Measurements from ENCODE around the gene BSG. TPM values are rescaled to one million over a fixed set of nuclear protein-coding genes. Genes with fewer than 3 reads are reported as not detected.
A peak's percentile ranks its signal among the peaks of the same experiment; 100 is the strongest.

BSG gene
- total RNA-seq, 1 experiment from 2014 or later: 653 TPM

- ATAC-seq (no peak), DNase-seq (ENCODE audit: low read depth, low spot score) (no peak)
- BruUV-seq (replicated peaks): no TSS peak
- CTCF ChIA-PET: no interaction called here
- Histone ChIP-seq H3K27me3 (ENCODE audit: control insufficient read depth, insufficient read depth, low read length) (no peaks in the 10 kb centered on the region), H3K36me3 (ENCODE audit: control insufficient read depth, insufficient read depth, low read length) (peaks cover 3% of the 10 kb centered on the region; the same call in 1 of the 2 replicates), H3K27ac (ENCODE audit: low read length) (no peak overlapping the region), H3K9me3 (ENCODE audit: control insufficient read depth, insufficient read depth, low read depth, low read length) (no peaks in the 10 kb centered on the region), H3K4me1 (ENCODE audit: control insufficient read depth, insufficient read depth, low read length) (peaks cover 13% of the 10 kb centered on the region), H3K4me3 (ENCODE audit: low read depth in 2 of 2, low read length in 2 of 2) (no peak overlapping the region)
- intact Hi-C loops (cut with micrococcal nuclease; ENCODE audit: unreplicated experiment): no loop called here
- POLR2A ChIA-PET: no interaction called here
- in situ Hi-C loops (cut with HindIII; ENCODE audit: low pct_unique_long_range_greater_than_20kb, low sequenced_read_pairs): no loop called here
- TF ChIP-seq TCF7L2 (IDR thresholded peaks at IDR 0.05; ENCODE audit: low read depth, low read length) (no peak), SIN3A (IDR thresholded peaks at IDR 0.05; ENCODE audit: borderline replicate concordance, insufficient read depth, low read depth, low read length) (no peak), POLR2AphosphoS5 (IDR thresholded peaks at IDR 0.05; ENCODE audit: low read depth, low read length) (no peak)
- TF ChIP-seq, protein P1, sequence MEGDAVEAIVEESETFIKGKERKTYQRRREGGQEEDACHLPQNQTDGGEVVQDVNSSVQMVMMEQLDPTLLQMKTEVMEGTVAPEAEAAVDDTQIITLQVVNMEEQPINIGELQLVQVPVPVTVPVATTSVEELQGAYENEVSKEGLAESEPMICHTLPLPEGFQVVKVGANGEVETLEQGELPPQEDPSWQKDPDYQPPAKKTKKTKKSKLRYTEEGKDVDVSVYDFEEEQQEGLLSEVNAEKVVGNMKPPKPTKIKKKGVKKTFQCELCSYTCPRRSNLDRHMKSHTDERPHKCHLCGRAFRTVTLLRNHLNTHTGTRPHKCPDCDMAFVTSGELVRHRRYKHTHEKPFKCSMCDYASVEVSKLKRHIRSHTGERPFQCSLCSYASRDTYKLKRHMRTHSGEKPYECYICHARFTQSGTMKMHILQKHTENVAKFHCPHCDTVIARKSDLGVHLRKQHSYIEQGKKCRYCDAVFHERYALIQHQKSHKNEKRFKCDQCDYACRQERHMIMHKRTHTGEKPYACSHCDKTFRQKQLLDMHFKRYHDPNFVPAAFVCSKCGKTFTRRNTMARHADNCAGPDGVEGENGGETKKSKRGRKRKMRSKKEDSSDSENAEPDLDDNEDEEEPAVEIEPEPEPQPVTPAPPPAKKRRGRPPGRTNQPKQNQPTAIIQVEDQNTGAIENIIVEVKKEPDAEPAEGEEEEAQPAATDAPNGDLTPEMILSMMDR (IDR thresholded peaks at IDR 0.05): no peak
- TF ChIP-seq, protein P2, sequence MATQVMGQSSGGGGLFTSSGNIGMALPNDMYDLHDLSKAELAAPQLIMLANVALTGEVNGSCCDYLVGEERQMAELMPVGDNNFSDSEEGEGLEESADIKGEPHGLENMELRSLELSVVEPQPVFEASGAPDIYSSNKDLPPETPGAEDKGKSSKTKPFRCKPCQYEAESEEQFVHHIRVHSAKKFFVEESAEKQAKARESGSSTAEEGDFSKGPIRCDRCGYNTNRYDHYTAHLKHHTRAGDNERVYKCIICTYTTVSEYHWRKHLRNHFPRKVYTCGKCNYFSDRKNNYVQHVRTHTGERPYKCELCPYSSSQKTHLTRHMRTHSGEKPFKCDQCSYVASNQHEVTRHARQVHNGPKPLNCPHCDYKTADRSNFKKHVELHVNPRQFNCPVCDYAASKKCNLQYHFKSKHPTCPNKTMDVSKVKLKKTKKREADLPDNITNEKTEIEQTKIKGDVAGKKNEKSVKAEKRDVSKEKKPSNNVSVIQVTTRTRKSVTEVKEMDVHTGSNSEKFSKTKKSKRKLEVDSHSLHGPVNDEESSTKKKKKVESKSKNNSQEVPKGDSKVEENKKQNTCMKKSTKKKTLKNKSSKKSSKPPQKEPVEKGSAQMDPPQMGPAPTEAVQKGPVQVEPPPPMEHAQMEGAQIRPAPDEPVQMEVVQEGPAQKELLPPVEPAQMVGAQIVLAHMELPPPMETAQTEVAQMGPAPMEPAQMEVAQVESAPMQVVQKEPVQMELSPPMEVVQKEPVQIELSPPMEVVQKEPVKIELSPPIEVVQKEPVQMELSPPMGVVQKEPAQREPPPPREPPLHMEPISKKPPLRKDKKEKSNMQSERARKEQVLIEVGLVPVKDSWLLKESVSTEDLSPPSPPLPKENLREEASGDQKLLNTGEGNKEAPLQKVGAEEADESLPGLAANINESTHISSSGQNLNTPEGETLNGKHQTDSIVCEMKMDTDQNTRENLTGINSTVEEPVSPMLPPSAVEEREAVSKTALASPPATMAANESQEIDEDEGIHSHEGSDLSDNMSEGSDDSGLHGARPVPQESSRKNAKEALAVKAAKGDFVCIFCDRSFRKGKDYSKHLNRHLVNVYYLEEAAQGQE (IDR thresholded peaks at IDR 0.05; ENCODE audit: insufficient read depth in 1 of 2, low read depth in 2 of 2, low read length in 1 of 2): no peak
Measured at GRCh38 chr19:536881-537404, 35.5 kb upstream of the BSG start.

DNA sequence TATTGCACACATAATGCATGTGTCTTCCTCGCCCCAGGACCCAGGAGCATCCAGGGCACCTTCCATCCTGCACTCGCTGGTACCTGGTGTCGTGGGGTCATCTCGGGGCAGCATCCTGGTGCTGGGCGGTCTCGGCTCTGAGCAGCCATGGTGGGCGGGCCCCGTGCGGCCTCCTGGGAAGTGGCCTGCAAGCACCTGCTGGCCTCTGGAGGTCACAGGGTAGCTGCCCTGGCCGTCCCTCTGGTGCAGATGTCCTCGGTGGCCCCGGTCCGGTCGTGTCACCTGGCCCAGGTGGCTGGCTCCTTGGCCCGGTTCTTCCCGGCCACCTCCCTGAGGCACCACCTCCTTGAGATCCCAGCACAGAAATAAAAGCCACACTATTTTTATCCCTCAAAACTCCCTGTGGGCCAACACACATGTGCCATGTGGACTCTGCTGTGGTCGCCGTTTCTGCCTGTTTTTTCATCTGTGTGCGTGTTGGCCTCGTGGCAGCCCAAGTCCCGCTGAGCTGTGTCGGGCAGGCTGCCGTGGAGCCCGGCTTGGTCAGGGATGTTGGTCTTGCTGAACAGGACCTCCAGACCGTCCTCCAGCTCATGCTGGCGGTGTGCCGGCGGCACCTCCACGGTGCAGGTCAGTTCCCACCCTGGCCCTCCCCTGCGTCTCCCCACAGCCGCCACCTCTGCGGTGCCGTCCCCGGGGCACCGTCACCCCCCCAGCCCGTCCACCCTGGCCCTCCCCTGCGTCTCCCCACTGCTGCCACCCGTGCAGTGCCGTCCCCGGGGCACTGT is 33.6 kb upstream of the BSG start:
- CTCF ChIA-PET: no interaction called here
- H3K27me3 ChIP-seq (ENCODE audit: control insufficient read depth, insufficient read depth, low read length): no peaks in the 10 kb centered on the region
- H3K4me1 ChIP-seq (ENCODE audit: control insufficient read depth, insufficient read depth, low read length): peaks cover 8% of the 10 kb centered on the region
- TSS peak; percentile 65 for BruUV-seq (replicated peaks)
- no peak overlapping the region for H3K27ac ChIP-seq (ENCODE audit: low read length)
- DNase-seq (ENCODE audit: low read depth, low spot score): no peak
- no peaks in the 10 kb centered on the region for H3K36me3 ChIP-seq (ENCODE audit: control insufficient read depth, insufficient read depth, low read length)
- no peak for TF ChIP-seq SIN3A (IDR thresholded peaks at IDR 0.05; ENCODE audit: borderline replicate concordance, insufficient read depth, low read depth, low read length)
- TF ChIP-seq, protein P1 (IDR thresholded peaks at IDR 0.05): no peak
- TF ChIP-seq TCF7L2 (IDR thresholded peaks at IDR 0.05; ENCODE audit: low read depth, low read length): no peak
- TF ChIP-seq, protein P2 (IDR thresholded peaks at IDR 0.05; ENCODE audit: insufficient read depth in 1 of 2, low read depth in 2 of 2, low read length in 1 of 2): no peak
- no peak for TF ChIP-seq POLR2AphosphoS5 (IDR thresholded peaks at IDR 0.05; ENCODE audit: low read depth, low read length)
- in situ Hi-C loops (cut with HindIII; ENCODE audit: low pct_unique_long_range_greater_than_20kb, low sequenced_read_pairs): no loop called here
- no peak overlapping the region for H3K4me3 ChIP-seq (ENCODE audit: low read depth in 2 of 2, low read length in 2 of 2)
- H3K9me3 ChIP-seq (ENCODE audit: control insufficient read depth, insufficient read depth, low read depth, low read length): no peaks in the 10 kb centered on the region
- intact Hi-C loops (cut with micrococcal nuclease; ENCODE audit: unreplicated experiment): no loop called here
- ATAC-seq: no peak
- POLR2A ChIA-PET: no interaction called here
